Measurements from ENCODE around the gene LHX3.

Gene LHX3

DNA sequence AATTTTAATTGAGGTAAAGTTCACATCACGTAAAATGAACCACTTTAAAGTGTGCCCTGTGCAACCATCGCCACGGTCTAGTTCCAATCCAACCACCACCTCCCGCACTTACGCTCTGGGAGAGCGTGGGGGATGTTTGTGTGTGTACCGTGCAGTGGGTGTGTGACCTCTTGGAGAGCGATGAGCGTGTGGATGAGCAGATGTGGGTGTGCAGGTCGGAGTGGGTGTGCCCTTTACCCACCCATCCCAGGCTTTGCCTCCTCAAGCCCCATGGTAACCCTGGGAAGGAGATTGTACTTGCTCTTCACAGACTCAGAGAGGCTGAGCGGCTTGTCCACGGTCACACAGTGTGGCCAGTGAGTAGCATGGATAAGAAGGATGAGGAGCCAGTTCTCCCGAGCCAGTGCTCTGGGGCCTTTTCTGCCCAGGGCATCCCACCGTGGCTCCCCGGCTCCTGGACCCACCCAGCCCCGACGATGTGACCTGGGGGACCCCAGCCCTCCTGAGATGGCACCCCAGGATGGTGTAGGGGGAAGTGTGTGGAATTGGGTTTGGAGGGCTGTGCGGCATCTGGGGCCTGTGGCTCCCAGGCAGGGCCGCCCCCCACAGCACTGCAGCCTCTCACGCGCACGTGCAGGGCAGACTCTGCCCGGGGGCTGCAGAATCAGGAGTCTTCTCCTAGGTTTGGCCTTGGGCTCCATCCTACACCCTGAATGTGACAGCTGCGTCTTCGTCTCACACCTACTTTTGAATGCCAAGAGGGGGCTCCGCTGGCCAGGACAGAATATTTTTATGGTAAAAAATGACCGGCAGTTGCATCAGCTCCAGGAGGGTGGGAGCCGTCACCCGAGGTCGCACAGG, 13.6 kb downstream of the LHX3 start:
- DNase-seq = no peak

- DNase-seq = no peak
Measured at GRCh38 chr9:136190656-136191055, 14.3 kb downstream of the LHX3 start.

- DNase-seq = no peak
Measured at GRCh38 chr9:136190237-136190601, 14.7 kb downstream of the LHX3 start.

DNA sequence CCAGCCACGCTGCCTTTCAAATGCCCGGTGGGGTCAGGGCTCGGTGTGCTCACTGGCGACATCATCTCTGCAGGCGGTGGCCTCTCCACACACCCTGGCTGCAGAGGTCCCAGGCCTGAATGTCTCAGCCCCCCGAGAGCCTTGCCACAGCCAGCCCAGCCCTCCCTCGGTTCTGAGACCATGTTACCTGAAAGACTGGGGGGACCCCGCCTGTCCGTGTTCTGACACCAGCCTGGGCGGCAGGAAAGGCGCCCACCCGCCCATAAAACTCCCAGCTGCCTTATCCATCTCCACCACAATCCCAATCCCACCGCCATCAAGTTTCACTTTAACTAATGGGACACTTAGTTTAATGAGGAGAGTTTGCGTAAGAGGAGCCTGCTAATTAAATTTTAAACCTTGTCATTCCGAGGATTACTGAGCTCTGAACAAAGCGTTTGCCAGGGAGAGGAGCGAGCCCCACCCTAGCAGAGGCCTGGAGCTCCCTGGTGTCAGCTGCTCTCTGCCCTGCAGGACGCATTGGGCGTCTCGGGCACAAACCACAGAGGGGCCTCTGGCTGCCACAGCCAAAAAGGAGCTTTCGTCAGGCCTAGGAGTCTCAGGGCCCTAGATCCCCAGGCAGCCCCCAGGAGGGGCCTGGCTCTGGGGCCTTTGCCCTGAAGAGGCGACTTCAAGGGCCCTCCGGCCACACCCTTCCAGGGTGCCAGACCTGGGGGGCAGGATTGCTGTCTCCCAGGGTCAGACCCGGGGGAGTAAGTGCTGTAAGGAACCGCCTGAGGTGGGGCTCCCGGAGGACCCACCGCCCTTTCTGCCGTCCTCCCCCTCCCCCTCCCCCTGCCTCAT, 15.3 kb downstream of the LHX3 start:
- no peak for DNase-seq

GRCh38 chr9:136187683-136188586, 17.0 kb downstream of the LHX3 start:
- DNase-seq = no peak

- DNase-seq = no peak
Measured at GRCh38 chr9:136187197-136187596, 17.7 kb downstream of the LHX3 start.

DNA sequence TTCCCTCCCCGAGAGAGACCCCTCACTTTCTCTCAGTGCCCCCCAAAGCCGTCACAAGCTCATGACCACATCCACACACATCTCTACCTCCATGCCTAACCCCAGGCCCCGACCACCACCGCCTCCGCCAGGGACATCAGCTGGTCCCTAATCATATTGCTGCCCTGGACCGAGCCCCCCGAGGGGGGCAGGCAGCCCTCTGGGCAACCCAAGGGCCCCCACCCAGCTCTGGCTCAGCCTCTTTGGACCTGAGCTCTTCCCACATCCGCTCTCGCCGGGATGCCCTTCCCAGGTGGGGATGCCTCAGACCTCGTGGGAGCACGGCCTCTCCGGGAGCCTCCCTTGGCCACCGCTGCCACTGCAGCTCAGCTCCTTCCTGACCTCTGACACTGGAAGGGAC, 18.5 kb downstream of the LHX3 start:
- no peak for DNase-seq

DNA sequence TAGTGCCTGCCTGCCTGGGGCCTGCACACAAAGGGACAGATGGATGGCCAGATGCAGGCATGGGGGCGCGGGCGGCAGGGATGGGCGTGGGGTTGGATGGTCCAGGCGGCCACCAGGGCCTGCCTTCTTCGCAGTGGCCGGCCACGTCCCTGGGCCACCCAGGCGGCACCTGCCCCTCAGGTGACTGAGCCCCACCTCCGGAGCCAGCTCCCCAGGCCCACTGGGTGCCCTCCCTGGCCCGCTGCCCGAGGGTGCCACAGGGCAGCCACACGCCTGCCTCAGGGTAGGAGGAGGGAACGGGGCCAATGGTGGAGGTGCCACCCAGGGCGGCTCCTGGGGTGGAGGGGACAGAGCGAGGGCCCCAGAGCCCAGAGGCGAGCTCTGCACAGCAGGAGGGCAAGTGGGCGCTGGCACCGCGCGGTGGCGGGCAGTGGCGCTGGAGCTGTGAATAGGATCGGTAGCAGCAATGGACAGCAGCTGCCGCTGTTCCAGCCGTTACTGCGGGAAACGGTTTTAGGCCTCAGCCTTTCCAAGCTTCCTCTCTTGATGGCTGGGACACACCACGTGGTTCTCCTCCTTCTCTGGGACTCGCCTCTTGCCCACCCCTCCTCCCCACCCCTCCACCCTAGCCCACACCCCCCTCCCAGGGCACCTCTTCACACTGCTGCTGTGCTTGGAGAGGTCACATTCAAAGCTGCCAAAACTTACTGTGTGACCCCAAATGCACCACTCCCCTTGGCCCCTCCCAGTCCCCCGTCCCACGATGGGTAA, 19.1 kb downstream of the LHX3 start:
- no peak for DNase-seq

DNA sequence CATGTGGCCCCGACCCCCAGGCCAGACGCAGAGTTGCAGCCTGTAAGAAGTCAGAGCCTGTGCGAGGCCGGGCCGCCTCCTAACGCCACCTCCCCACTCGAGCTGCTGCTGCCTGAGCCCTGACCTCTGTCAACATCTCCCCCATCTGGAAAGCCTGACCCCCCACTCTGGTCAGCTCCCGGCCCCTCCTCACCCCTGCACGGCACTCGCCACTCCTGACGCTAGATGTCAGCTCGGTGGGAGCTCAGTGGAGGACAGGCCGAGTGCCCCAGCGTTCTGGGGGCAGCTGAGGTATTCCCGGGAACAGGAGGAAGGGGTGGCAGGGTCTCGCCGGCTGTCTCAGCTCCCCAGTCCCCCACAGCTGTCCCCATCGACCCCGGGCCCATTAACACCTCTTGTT, 19.9 kb downstream of the LHX3 start:
- no peak for DNase-seq

DNA sequence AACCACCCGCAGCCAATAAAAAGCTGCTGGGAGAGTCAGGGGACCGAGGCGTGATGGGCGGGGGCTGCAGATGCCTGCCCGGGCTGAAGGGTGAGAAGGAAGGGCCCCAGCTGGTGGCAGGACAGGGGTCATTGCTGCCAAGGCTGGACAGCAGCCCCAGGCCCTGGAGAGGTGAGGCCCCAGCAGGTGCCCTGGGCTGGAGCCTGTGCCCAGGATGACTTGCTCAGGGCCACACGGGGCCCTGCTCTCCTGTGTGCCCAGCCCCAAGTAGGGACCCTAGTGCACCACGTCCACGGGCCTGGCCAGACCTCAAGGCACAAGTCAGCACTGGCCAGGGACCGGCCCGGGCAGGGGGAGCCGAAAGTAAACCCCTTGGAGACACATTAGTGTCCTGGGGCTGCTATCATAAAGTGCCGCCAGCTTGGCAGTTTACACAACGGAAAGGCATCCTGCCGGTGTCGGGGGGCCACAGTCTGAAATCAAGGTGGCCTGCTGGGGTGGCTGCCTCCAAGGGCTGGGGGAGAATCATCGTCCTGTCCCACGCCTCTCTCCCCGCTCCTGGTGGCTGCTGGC, 22.0 kb downstream of the LHX3 start:
- no peak for DNase-seq

DNA sequence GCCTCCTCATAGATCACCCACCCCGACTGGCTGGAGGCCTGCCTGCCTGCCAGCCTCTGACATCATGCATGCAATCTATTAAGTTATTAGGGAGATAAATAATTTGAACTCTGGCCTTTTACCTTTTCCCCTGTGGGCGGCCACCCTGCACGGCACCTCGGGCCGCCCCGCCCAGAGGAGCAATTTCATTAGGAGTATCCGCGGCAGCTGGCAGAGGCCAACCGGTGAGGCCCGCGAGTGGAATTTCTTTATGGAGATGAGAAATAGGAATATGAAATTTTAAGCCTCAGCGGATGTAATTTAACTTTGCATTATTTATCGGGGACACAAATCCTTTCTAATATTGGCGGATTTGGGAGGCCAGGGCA, 22.5 kb downstream of the LHX3 start:
- no peak for DNase-seq

DNA sequence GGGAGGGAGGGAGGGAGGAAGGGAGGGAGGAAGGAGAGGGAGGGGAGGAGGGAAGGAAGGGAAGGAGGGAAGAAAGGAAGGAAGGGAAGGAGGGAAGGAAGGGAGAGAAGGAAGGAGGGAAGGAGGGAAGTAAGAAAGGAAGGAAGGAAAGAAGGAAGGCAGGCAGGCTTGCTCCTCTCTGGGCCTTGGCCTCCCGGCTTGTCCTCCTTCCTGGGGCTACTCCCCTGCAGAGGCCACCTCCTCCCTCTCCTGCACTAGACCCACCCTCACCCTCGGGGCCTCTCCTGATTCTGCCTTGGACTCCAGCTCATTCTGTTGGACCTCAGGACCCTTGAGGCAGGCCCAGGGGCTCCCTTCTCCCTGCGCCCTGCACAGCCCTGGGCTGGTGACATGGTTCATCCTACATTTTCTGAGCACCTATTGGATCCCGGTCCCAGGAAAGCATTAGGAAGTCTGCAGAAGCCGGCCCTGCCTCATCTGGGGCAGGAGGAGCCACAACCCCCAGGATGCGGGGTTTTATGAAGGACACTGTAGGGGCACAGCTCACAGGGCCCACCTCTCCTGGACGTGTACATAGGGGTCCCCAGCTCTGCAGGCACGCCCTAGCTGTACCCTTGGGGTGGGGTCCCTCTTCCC, 23.0 kb downstream of the LHX3 start:
- no peak for DNase-seq

DNA sequence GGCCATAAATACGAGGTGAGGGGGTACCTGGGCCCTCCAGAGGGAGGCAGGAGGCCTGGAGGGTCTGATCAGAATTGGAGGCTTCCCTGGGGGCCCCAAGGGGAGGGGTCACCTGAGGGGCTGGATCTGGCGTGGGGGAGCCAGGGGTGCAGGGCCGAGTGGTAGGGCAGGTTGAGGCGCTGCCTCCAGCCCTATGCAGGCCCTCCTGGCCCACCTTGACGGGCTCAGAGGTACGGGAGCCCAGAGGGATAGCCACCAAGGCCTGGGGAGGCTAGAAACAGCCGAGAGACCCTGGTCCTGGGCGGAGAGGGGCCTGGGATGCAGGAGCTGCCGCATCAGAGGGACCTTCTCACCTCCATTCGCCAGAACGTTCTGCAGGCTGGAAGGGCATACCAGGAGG, 24.3 kb downstream of the LHX3 start:
- DNase-seq = no peak

- no peak for DNase-seq
Measured at GRCh38 chr9:136179761-136180160, 25.2 kb downstream of the LHX3 start.

DNA sequence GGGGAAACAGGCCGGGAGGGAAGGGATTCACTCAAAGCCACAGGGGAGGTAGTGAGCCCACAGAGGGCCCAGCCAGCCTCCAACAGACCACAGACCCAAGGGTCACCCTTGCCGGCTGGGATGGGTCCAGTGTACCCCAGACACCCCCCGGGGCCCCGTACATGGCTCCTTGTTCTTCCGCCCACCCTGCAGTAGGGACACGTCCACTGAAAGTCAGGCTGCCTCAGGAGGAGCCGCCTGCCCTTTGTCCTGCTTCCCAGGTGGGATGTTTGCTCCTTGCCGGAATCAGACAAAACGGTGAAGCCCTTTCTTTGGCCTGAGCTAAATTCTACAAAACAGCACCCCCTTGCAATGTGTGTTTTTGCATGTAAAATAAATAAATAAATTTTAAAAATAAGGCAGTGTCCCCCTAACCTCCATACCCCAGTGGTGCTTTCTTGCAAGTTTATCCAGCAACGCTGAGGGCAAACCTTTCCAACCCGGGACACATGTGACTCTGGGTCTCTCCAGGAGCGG, 25.8 kb downstream of the LHX3 start:
- DNase-seq = no peak

- DNase-seq = no peak
Measured at GRCh38 chr9:136178773-136179075, 26.2 kb downstream of the LHX3 start.

DNA sequence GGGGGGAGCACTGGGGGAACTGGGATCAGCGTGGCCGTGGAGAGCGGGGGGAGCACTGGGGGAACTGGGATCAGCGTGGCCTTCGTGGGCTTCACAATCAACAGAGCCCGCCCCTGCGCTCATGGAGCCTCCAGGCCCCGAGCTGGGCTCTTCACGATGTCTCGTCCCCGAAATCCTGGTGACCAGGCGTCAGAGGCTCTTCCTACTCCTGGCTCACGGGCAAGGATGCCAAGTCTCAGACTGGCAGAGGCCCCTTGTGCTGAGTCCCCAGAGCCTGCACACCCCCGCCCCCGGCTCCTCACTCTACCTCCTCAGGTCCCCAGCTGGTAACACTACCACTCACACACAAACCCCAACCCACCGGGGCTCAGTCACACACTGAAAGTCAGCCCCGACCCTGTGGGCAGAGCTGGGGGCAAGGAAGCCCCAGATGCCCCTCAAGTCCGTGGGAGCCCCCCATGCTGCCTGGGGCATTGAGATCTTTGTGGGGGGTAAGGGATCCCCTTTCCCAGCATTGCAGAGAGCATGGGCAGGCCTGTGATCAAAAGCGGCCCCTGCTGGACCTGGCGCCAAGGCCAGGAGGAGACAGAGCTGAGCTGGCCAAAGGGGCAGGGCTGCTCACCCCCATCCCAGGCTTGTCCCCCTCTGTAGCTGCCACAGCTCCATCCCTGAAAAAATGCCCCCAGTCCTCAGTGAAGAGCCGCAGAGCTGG, 26.7 kb downstream of the LHX3 start:
- DNase-seq = no peak

GRCh38 chr9:136177224-136177623, 27.7 kb downstream of the LHX3 start:
- no peak for DNase-seq

DNA sequence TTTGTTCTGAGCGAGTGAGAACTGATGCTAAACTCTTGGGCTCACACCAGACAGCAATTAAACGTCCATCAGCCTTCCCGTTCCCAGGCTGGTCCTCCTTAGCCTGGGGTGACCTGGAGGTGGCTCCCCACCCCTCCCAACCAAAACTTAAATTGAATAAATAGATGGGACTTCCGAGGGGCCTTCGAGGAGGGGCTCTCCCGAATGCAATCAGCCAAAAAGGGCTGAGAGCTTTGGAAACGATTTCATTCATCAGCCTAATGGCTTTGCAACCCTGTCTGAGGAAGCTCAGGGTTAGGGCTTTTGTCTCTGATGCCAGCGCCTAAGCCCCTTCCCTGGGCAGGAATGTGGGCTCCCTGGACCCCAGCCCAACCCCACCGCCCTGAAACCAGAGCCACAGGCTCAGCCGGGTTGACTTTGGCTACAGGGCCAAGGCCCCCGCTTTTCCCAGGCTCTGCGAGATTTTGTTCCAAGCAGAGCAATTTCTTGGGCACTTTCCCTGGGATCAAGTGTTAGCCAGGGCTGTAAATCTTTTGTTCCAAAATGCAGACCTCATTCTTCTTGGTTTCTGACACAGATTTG, 29.2 kb downstream of the LHX3 start:
- DNase-seq = no peak

Data from cortex of kidney (tissue), 1 donor.